Tibial nerve (tissue), 4 donors: Measurements from ENCODE around the gene MSL2. TPM values are rescaled to one million over a fixed set of nuclear protein-coding genes. Genes with fewer than 3 reads are reported as not detected.
A peak's percentile ranks its signal among the peaks of the same experiment; 100 is the strongest.
"Not testable (repeated sequence)": the region's sequence is repeated elsewhere in the genome, so short reads cannot be mapped to it uniquely, and the experiment has no call there.

ENCODE experiments used
- DNase-seq, 2 donors: peaks; one replicate each; pipeline ENCODE4 v3.0.0-alpha.2; 2019; ENCODE audit warnings: low spot score in 2 of 2
- H3K27ac ChIP-seq, 4 donors: fragments of 200-600 bp; sonication (generic) in 3 of 4; one replicate each; pipeline ENCODE4 v1.5.1; 2017 to 2019; ENCODE audit warnings: mild to moderate bottlenecking in 1 of 4
- H3K27me3 ChIP-seq, 2 donors: fragments of 200-600 bp; sonication (generic) in 1 of 2; one replicate each; pipeline versions ENCODE4 v1.5.1 to v1.6.0; 2017 to 2019
- H3K36me3 ChIP-seq, 3 donors: fragments of 200-600 bp; sonication (generic); one replicate each; pipeline ENCODE4 v1.5.1; 2018 to 2019
- H3K4me1 ChIP-seq, 4 donors: fragments of 200-600 bp; sonication (generic) in 3 of 4; one replicate each; pipeline ENCODE4 v1.5.1; 2017 to 2019
- H3K4me3 ChIP-seq, 4 donors: fragments of 200-600 bp; sonication (generic) in 3 of 4; one replicate each; pipeline ENCODE4 v1.5.1; 2017 to 2019; ENCODE audit warnings: mild to moderate bottlenecking in 1 of 4, moderate library complexity in 1 of 4
- H3K9me3 ChIP-seq, 4 donors: fragments of 200-600 bp; sonication (generic) in 3 of 4; one replicate each; pipeline ENCODE4 v1.5.1; 2017 to 2019
- EP300 ChIP-seq, 2 donors: sonication (generic); formaldehyde crosslinking; IDR thresholded peaks; one replicate each; pipeline ENCODE4 v1.6.1; 2017; ENCODE audit warnings: antibody characterized with exemption in 2 of 2, mild to moderate bottlenecking in 1 of 2
- POLR2A ChIP-seq, 2 donors: fragments of 450-650 bp; IDR thresholded peaks; one replicate each; pipeline ENCODE4 v1.6.1; 2017; ENCODE audit warnings: antibody characterized with exemption in 2 of 2, mild to moderate bottlenecking in 2 of 2, moderate library complexity in 2 of 2
- WGBS, 2 donors: methylation state at CpG; one replicate each; pipeline ENCODE4 v1.1.5; 2018; 5-methylcytosine and 5-hydroxymethylcytosine counted together
- total RNA-seq, 4 donors: library from RNA; depleted of rRNA; stranded (reverse); fragments of >200 nt; gene quantifications; one replicate each; pipeline ENCODE4 v1.1.0, GENCODE V29; 2016
- TF ChIP-seq, protein P1 (sequence below), 5 experiments: fragments of 200-600 bp in 3 of 5; fragments of 450-650 bp in 2 of 5; sonication (generic) in 3 of 5; IDR thresholded peaks; one replicate each; pipeline ENCODE4 v1.5.1; 2016 to 2019; ENCODE audit warnings: antibody characterized with exemption in 5 of 5, mild to moderate bottlenecking in 3 of 5, moderate library complexity in 2 of 5

Gene MSL2
- total RNA-seq, 4 donors from 2014 or later = 19.8 to 53.4 (median 44.5) TPM

DNA sequence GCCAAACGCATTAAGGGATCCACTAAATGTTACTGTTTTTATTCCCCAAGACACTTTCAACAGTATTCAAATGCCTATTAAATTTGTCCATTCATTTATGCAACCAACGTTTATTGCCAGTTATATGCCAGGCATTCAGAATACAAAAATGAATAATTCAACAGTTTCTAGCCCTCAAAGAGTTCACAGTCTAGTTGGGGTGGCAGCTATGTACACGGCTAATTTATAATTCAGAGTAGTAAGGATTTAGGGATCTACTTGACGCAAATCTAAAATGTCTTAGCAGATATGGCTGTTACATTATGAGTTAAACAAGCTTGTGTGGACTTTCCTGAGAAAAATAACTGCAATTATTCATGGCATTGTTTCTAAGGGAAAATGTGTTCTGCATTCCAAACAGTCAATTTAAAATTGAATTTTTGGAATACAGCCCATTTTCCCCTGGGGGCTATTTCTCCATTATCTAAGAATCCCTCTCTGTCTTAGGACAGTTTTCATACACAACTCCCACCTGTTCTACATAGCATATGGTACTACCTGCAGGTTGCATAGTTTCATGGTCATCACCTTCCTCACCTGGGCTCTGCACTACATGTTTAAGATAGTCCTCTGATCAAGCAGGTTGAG, 11.5 kb upstream of the MSL2 start:
- Histone ChIP-seq H3K4me1 (no peaks in the 10 kb centered on the region), H3K9me3 (no peaks in the 10 kb centered on the region), H3K4me3 (no peak overlapping the region), H3K27ac (no peak overlapping the region), H3K36me3 (no peaks in the 10 kb centered on the region), H3K27me3 (no peaks in the 10 kb centered on the region)
- TF ChIP-seq EP300 (IDR thresholded peaks at IDR 0.05) (no peak), POLR2A (IDR thresholded peaks at IDR 0.05) (no peak)
- TF ChIP-seq, protein P1, sequence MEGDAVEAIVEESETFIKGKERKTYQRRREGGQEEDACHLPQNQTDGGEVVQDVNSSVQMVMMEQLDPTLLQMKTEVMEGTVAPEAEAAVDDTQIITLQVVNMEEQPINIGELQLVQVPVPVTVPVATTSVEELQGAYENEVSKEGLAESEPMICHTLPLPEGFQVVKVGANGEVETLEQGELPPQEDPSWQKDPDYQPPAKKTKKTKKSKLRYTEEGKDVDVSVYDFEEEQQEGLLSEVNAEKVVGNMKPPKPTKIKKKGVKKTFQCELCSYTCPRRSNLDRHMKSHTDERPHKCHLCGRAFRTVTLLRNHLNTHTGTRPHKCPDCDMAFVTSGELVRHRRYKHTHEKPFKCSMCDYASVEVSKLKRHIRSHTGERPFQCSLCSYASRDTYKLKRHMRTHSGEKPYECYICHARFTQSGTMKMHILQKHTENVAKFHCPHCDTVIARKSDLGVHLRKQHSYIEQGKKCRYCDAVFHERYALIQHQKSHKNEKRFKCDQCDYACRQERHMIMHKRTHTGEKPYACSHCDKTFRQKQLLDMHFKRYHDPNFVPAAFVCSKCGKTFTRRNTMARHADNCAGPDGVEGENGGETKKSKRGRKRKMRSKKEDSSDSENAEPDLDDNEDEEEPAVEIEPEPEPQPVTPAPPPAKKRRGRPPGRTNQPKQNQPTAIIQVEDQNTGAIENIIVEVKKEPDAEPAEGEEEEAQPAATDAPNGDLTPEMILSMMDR (IDR thresholded peaks at IDR 0.05) = no peak
- WGBS, 2 donors = 41 to 47% methylated on average over 4 of the region's 4 CpGs
- no peak for DNase-seq

DNA sequence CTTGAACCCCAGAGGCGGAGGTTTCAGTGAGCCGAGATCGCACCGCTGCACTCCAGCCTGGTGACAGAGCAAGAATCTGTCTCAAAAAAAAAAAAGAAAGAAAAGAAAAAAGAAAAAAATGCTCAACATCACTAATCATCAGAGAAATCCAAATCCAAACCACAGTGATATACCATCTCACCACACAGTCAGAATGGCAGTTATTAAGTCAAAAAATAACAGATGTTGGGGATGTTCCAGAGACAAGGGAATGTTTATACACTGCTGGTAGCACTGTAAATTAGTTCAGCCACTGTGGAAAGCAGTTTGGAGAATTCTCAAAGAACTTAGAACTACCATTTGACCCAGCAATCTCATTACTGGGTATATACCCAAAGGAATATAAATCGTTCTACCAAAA, 3.1 kb upstream of the MSL2 start:
- not testable (repeated sequence) for H3K4me3 ChIP-seq, H3K27me3 ChIP-seq, H3K36me3 ChIP-seq, H3K9me3 ChIP-seq, DNase-seq
- Histone ChIP-seq H3K4me1 (peaks cover 0 to 15% (median 13%) of the 10 kb centered on the region in 4 donors), H3K27ac (peak overlapping the region in 1 of 4 donors; percentile 100)
- 95% methylated on average over 5 of the region's 5 CpGs for WGBS, 2 donors

DNA sequence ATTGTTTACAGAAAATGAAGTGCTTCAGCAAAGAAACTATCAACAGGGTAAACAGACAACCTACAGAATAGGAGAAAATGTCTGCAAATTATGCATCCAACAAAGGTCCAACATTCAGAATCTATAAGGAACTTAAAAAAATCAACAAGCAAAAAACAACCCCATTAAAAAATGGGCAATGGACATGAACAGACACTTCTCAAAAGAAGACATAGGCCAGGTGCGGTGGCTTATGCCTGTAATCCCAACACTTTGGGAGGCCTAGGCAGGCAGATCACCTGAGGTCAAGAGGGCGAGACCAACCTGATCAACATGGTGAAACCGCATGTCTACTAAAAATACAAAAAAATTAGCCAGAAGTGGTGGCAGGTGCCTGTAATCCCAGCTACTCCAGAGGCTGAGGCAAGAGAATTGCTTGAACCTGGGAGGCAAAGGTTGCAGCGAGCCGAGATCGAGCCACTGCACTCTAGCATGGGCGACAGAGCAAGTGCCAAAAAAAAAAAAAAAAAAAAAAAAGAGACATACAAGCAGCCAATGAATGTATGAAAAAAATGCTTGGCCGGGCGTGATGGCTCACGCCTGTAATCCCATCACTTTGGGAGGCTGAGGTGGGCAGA, 2.4 kb upstream of the MSL2 start:
- not testable (repeated sequence) for H3K27me3 ChIP-seq, DNase-seq, H3K36me3 ChIP-seq, H3K9me3 ChIP-seq, H3K4me3 ChIP-seq
- WGBS, 2 donors = 97% methylated on average over 10 of the region's 10 CpGs
- H3K4me1 ChIP-seq = peaks cover 0 to 15% (median 13%) of the 10 kb centered on the region in 4 donors
- H3K27ac ChIP-seq = peak overlapping the region in 3 of 4 donors; percentile 97 to 100 (median 98)

DNA sequence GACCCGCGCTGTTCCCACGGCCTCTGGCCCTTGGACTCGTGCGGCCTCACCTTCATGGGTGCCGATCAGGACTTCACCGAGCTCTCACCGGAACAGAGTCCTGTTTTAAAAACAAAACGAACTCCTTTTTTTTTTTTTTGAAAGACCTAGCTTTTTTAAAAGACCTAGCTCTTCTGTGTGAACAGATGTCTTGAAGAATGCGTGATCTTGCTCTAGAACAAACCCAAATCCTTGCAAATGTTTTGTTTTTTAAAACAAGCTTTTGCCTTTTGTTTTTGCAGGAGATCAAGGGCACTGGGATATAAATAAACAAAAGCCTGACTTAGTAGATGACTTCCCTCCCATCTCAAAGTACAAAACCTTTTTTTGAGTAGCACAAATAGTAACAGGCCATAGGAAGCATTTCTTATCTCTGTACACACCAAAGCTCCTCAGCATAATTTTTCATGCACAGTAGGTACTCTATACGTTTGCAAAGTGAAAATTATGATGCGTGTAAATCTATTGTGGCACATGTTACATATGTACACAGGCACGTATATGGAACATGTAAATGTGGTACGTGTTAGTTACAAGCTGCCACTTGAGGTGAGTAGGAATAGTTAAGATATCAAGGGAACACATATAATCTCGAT, 1.1 kb upstream of the MSL2 start:
- H3K9me3 ChIP-seq = no peaks in the 10 kb centered on the region
- TF ChIP-seq, protein P1 (IDR thresholded peaks at IDR 0.05) = no peak
- TF ChIP-seq EP300 (IDR thresholded peaks at IDR 0.05) (no peak), POLR2A (IDR thresholded peaks at IDR 0.05) (no peak)
- peak overlapping the region; percentile 97 to 100 (median 99) for H3K27ac ChIP-seq
- peaks cover 0 to 23% (median 17%) of the 10 kb centered on the region in 4 donors for H3K4me1 ChIP-seq
- no peak for DNase-seq
- H3K4me3 ChIP-seq = peak overlapping the region; percentile 80 to 95 (median 91)
- WGBS, 2 donors = 19 to 21% methylated on average over 15 of the region's 15 CpGs
- no peaks in the 10 kb centered on the region for H3K27me3 ChIP-seq
- H3K36me3 ChIP-seq = no peaks in the 10 kb centered on the region

DNA sequence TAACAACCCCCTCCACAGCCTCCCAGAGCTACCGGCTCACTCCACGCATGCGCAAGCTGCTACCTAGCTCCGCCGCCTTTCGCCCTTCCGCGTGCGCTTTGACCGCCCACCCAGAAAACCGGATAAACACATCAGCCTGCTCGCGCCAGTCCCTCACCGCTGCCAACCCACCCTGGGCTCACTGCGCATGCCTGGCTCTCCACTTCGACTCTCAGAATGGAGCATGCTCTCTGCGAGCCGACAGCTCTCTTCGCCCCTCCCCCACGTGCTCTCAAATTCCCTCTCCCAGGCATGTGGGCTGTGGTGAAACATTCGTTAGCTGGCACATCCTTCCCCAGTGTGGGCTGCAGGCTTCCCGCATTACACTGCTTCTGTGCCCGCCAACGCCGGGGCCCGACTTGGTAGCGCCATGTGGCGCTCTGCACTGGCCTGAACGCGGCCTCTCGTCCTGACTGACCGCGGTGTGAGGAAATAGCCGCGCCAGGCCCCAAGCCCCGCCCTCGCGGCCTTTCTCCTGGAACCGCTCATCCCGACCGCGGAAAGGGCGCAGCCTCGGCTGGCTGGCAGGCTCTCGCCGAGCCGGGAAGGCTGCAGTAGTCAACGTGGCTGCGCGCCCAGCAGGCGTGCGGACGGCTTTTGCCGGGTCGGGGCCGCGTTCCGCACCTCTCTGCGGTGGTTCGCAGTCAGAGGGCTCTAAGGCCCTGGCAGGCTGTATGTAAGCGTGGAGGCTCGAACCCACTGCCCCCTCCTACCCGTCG, 445 bp upstream of the MSL2 start:
- 0 to 1% methylated on average over 41 to 60 of the region's 64 CpGs for WGBS, 2 donors
- DNase-seq = peak; percentile 97 to 98
- Histone ChIP-seq H3K4me3 (peak overlapping the region; percentile 80 to 95 (median 91)), H3K27me3 (no peaks in the 10 kb centered on the region), H3K9me3 (no peaks in the 10 kb centered on the region), H3K27ac (peak overlapping the region; percentile 97 to 100 (median 99)), H3K36me3 (no peaks in the 10 kb centered on the region), H3K4me1 (peaks cover 0 to 30% (median 24%) of the 10 kb centered on the region in 4 donors)
- peak; percentile 38 to 96 for TF ChIP-seq EP300 (IDR thresholded peaks at IDR 0.05)
- TF ChIP-seq, protein P1 (IDR thresholded peaks at IDR 0.05) = peak in 1 of 5 experiments; percentile 14
- peak; percentile 23 to 83 for TF ChIP-seq POLR2A (IDR thresholded peaks at IDR 0.05)
